HG02763 (cell line): ENCODE data around the gene HOXB8.

Source experiments
- ATAC-seq: cut with Tn5 transposase; IDR thresholded peaks from one replicate; pipeline ENCODE4 v1.9.1; 2021; ENCODE audit warnings: mild to moderate bottlenecking, moderate library complexity; ENCODE audit not compliant: unreplicated experiment

HOXB8 gene

DNA sequence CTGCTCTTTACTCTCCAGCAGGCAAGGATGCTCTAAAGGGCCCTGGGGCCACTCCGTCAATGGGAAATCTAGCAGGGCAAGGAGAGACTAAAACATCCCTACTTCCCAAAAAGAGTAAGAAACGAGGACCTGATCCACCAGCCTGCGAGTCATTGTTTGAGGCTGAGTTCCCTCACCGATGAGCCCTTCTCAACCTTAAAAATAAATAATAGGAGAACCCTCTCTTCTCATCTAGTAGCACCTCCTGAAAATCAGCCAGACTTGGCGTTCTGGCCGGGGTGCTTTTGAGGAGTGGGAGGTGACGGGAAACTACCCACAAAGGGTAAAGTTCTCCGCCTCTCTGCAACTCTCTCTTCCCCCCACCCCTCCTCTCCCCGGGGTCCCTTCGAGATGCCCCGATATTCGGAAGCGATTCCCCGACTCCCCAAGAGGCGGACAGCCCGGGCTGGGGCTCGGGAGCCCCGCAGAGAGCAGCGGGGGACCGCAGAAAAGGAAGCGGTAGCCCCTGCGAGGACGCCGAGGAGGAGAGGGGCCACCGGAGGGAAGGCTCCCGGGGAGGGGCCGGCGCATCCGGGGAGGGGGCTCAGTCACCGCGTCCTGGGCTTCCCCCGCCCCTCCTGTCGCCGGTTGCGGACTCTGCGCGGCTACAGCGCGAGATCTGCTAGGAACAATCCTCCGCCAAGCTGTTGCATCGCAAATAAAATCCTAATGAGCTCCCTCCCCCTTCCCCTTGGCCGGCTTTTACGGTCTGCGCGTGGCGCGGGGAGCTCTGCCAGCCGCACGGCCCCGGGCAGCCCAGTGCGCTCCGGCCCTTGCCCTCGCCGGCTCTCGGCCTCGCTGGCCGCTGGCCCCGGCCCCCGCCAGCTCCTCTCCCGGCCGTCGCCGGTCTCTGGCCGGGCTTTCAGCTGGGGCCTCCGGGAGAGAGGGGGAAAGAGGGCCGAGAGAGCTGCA, 9.7 kb upstream of the HOXB8 start:
- no peak for ATAC-seq

DNA sequence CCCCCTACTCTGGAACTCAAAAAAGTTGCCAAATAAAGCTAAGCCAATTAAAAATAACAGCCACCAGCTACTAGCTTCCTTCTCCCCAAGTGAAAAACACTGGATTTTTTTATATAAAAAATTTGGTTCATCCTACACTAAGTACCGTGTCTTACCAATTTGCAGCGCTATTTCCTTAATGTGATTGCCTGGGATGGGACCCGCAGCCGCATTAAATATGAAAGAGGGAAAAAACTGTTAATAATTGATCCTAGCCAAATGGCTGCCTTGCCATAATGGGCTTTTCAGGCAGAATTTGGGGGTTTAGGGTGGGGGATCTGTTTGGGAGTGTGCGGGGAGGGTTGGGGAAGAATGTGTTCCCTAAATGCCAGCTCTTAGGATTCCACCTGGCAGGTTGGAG, 9.0 kb upstream of the HOXB8 start:
- ATAC-seq, result no peak

DNA sequence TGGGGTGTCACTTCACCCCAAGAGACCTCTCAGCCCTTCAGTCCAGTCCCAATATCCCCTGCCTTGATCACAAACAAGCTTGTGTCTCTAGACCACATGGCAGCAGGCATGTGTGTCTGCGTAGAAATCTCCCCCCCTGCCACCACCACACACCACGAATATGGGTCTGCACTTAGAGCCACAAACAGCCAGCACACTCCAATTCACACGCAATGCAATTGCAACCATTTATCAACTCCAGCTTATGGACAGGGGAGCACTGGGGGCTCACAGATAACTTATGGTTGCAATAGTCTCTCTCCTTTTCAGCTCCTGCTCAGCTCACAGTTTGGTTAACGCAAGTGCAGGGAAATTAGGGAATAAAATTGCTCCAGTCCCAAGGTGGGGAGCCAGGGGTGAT, 8.5 kb upstream of the HOXB8 start:
- ATAC-seq, result no peak

DNA sequence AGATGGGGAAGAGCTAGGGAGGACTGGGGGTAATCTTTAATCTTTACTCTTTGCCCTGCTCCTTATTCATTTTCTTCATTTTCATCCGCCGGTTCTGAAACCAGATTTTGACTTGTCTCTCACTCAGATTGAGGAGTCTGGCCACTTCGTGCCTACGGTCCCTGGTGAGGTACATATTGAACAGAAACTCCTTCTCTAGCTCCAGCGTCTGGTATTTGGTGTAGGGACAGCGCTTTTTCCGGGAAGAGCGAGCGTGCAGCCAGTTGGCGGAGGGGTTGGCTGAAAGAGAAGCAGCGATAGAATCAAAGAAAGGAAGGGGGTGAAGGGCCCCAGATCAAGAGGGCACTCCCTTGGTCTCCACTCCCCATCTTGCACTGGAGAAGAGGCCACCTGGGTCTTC, 7.8 kb upstream of the HOXB8 start:
- no peak for ATAC-seq

DNA sequence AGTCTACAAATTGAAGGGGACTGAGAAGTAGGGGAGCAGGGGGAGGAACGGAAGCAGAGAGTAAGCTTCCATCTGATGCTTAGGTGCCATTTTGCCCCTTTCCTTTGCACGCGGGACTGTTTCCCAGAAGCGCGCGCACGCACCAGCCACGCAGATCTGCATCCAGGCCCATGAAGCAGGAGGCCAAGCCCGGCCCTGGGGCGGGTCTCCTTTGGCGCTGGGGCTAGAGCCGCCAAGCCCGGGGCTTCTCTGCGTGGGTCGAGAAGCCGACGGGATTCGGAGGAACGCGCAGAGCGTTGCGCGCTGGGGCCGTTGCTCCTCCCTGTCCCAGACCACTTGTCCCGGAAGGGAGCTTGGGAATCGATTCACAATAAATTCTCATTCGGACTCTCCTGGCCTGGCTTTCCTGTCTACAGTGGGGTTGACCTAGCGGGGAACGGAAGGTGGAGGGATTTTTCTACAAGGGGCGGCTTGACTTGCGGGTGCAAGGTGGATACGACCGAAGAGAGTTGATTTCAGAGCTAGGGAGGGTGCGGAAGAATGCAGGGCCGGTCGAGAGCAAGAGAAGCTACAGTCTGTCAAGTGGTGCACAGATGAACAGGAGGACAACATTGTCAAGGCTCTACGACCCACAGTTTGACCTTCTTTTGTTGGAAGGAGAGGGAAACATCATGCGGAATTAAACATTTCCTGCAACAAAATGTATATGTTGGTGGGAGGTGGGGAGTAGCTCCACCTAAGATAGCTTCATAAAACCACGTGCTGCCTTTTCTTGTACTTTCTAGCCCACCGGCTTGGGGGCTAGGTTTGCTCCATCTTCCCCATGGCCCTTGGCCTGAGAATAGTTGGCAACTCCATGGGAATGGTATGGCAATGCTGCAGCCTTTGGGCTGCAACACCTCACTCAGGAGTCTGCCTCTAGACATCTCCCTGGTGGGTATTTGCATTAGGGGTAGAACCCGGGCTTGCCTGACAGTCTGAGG, 6.6 kb upstream of the HOXB8 start:
- no peak for ATAC-seq

DNA sequence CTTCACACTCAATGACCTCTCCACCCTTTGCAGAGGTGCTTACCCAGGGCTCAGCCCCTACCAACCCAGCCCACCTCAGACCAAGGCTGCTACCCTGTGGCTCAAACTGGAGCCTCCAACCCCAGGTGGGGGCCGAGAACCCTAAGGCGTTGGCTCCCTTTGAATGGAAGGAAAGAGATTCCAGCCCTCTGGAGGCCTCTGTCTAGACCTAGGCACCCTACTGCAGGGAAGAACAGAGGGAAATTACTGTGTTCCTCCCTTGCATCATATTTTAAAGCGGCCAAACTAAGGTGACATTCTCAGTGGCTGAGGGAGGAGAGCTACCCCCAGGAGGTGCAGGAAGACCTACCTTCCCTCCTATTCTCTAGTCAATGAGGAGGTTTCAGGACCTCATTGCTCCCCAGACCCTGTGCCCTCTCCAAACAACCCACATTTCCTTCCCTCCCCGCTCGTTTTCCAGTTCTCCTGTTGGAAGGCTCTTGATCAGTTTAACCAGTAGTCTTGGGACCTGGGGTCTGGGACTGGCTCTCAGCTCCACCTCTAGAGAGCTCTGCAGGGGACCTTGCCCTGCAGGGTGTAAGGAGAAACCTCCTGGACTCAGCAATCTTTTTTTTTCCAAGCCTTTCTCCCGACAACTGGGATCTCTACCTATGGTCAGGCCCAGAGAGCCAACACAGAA, 5.5 kb upstream of the HOXB8 start:
- no peak for ATAC-seq

DNA sequence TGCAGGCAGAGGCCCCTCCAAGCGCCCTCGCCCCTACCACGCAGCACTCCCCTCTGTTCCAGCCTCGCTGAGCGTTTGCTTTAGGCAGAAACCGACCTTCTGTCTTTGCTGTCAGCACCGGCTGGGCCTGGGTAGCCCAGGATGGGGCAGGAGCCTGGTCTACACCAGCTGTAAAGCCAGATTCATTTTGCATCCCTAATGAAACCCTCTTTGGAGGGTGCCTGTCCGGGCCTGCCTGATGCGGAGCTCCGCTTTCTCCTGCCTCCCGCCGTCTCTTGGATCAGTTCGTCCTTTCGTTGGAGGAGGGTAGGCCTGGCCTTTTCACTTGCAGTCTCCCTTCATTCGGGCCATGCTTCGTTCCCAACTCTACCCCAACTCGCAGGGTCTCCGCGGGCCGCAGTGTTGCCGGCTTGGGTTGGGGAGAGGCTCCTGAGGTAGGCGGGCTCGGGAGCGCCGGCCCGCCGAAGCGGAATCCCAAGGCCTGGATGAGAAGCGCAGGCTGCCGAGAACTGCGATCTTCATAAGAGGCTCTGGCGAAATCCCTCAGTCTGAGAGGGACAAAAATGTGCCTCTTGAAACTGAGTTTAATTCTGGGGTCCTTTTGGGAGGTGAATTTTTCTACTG, 4.8 kb upstream of the HOXB8 start:
- ATAC-seq, result no peak

DNA sequence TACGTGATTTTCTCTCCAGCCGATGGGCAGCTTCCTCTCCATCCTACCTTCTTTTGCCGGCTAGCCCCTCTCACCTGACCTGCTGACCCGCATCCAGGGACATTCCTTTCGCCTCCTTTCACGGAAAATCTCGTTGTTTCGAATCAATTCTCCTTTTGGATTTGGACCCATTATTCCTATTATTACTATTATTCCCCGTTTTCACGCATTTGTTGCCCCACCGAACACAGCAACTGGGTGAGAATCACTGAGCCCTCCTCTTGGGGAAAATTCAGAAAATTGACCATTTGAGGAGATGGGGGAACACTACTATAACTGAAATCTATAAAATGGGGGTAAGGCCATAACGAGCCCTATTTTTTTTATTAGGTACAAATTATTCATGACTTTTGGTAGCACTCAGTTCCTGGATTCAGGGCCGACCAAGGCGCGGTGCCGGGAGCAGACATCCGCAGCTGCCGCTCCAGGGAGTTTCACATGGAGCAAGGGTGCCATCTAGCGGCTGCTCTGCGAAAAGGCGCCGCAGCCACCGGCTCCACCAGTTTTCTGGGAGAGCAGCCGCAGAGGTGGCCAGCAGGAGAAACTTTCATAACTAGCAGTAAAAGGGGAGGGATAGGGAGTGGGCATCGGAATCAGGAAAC, 3.3 kb upstream of the HOXB8 start:
- ATAC-seq, result no peak

DNA sequence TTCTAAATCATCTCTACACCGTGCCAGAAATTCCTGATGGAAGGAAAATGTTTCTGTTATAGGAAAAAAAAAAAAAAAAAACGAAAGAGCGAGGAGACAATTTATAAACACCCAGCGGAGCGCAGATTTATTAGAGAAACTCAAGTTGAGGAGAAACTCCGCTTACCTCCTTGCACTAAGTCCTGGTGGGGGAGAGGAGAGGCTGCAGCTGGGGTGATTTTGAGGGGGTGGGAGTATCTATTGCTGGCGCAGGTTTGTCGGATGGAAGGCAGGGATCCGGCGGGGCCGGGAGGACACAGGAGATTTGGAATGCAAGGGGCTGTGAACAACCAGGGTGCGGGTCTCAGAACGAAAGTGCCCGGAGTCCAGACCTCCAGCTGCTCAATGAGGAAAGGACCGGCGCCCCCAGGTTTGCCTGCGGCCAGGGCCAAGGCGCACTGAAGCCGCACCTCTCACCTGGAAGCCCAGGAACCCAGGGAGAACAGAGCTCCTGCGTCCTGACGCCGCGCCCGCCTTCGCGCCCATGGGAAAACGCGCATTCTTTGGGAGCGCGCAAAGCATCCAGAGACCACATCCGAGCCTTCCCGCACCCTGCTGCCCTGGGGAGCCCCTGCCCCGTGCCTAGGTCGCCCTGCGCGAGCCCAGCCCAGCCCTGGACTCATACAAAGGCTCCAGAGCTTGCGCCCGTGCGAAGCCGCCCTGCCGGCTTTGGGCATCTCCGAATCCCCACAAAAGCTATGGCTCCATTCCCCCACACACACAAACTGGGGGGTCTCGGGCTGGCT, 2.6 kb upstream of the HOXB8 start:
- no peak for ATAC-seq

DNA sequence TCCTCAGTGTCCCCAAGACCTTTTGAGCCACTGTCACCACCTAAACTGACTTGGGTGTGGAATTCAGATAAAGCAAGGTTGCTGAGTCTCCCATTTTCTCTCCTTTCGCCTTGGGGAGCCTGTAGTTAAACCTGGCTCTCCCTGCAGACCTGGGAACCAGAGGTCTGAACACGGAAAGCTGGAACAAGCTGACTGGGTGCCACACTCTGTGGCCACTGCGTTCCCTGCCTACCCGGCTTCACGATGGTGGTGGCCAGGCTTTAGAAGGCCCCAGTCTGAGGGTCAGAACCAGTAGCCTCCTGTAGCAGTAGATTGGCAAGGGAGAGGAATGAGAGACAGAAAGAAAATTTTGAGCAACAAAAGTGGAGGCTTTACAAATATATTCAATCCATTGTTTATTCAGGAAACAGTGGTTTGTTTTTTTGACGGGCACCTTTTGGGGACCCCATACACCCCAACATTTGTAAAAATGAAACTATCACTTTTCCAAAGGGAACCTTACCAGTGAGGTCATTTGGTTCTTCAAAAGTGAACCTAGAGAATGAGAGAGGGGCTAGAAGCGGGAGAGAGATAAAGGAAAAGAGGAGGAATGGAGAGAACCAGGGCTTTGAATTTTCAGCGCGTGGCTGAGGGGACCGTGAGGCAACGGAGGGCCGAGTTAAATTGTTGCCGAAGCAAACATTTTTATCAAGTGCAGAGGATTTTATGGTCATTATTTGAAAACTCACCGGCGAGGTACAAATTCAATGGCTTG, 1.8 kb upstream of the HOXB8 start:
- no peak for ATAC-seq

DNA sequence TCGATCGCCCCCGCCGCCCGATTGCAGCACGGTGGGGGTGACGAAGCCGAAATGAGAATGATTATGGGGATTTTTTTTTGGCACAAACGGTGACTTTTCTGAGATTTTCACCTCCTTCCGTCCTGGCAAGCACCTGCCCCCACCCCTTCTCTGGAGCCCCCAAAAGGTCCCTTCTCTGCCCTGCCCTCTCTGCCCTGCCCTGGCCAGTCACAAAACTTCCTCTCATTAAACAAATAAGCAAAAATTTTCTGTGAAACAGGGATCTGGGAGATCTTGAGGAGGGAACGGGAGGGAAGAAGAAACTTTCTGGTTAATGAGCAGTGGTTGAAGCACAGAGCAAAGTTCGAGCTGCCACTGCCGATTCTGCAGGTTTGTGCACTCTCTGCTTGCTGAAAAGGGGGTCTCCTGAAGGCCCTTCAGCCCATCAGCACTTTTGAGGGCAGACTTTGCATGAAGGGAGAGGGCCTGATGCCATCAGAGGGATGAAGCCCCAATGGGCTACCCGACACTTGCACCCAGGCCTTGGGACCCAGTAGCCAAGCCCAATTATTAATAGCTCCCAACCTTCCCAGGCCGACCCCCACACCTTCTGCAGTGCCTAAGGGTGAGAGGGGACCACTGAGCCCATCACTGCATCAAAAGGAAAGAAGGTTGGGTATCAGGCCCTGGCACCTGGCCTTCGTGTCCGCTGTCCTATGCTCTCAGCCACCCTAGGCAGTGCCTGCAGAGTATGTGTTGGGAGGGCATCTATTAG, 1.0 kb upstream of the HOXB8 start:
- ATAC-seq, result no peak

DNA sequence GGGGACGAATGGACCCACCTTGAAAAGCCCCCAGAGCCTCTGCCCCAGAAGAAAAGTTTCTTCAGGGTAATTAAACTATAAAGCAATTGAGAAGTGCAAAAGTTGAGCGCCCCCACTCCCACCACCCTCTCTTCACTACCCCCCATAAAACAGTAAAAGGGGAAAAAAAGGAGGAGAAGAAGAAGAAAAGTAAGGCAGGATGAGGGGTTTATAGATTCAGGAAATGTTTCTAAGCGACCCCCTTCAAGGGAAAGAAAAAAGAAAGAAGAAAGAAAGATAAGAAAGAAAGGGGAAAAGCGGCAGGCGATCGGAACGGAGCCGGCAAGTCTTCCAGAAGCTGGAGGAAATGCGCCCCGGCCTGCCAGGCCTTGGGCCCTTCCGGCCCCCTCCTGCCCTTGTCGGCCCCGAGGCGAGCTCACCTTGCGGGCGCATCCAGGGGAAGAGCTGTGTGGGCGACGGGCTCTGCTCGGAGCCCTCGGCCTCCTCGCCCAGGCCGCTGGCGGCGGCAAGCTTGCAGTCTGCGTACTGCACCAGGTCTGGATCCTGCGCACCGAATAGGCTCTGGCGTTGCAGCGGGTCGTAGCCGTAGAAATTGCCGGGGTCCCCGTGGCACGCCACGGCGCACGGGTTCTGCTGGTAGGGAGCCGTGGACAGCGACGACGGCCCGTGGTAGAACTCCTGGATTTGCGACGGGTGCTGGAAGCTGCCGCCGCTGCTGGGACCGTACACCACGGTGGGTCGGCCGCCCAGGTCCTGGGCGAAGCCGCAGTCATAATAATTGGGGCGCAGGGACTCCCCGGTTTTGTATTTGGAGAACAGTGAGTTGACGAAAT, 1.0 kb downstream of the HOXB8 start:
- ATAC-seq, result no peak

DNA sequence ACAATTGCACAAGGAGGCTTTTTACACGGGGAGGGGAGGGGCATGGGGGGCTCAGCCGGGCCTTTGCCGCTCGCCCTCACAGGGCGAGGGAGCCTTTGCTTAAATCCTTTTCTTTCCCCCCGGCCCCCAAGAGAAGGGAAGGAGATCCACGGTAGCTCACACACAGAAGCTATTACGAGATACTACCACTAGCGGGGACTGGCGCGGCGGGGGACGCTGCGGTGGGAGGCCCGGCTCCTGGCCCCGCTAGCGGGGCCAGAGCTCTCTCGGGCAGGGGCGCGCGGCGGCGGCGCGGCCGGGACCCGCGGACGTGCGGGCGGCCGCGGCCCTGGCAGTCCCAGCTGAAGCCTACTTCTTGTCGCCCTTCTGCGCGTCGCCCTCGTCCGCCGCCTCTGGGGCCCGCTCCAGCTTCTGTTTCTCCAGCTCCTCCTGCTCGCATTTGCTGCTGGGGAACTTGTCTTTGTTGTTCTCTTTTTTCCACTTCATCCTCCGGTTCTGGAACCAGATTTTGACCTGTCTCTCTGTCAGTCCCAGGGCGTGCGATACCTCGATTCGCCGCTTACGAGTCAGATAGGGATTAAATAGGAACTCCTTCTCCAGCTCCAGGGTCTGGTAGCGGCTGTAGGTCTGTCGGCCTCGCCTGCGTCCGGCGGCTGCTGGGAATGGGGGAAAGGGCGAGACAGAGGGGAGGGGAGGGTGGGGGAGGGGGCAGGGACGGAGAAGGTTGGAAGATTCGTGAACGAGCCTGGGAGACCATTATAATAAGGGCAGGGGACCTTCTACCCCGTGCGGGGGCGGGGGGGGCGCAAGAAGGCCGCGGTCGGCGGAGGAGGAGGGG, 2.0 kb downstream of the HOXB8 start:
- no peak for ATAC-seq

DNA sequence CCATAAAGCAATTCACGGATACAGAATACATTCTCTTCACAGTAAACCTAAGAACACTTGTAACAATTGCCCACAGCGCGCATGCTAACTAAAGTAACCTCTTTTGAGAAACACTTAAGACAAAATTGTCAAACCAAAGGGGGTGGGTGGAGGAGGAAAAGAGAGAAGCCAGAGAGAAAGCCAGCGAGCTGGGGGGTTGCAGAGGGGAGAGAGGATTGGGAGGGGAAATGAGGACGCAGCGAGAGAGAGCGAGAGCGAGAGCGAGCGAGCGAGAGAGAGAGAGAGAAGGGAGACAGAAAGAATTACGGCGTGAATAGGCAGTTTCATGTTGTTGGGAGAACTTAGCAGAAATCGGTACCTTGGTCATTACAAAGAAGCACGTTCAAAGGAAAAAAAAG, 2.6 kb downstream of the HOXB8 start:
- ATAC-seq, result no peak

DNA sequence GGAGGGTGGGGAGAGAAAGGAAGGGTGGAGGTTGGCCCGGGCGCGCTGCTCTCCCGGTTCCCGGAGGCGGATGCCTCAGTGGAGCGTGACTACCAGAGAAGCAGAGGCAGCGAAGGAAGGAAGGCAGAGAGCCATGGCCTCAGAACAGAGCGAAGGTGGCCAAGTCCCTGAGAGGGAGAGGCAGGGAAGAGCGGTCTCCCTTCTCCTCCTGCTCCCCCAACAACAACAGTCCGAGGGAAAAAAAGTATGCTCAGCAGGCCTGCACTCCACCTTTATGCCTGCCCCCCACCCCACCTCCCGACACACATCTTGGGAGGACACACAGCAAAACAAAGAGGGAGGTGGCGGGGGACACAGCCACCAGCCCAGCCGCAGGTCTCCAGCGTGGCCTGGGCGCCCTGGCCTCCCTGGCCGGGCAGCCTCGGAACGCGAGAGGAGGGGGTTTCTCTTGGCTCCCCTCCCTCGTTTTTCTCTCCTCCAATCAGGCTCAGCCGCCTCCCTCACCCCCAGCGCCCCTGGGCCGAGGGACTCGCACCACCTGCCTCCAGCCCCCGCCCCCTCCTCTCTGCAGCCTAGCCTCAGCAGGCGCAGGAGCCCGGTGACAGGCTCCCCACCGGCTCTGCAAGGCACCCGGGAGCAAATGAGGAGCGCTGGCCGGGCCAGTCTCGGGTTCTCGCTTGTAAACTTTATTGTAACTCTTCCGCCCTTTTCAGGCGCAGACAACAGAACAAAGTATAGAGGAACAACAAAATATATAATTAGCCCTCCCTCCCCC, 3.2 kb downstream of the HOXB8 start:
- ATAC-seq, result no peak
